Rectal smooth muscle tissue (tissue), 1 donor: ENCODE results near the gene BICDL1.

Experiments
- H3K27ac ChIP-seq: one replicate; pipeline ENCODE4 v1.7.0; 2013; ENCODE audit warnings: low read depth, low read length, inconsistent platforms
- H3K27me3 ChIP-seq: one replicate; pipeline ENCODE4 v1.7.0; 2013; ENCODE audit warnings: low read length; ENCODE audit not compliant: control insufficient read depth, insufficient read depth
- H3K36me3 ChIP-seq: one replicate; pipeline ENCODE4 v1.7.0; 2013; ENCODE audit warnings: low read length; ENCODE audit not compliant: control insufficient read depth, insufficient read depth
- H3K4me1 ChIP-seq: one replicate; pipeline ENCODE4 v1.7.0; 2013; ENCODE audit warnings: low read length; ENCODE audit not compliant: control insufficient read depth, insufficient read depth
- H3K4me3 ChIP-seq: one replicate; pipeline ENCODE4 v1.7.0; 2013; ENCODE audit warnings: low read length
- H3K9ac ChIP-seq: one replicate; pipeline ENCODE4 v1.7.0; 2013; ENCODE audit warnings: low read length

BICDL1 gene

GRCh38 chr12:120062976-120063579 lies 74.0 kb downstream of the BICDL1 start:
- Histone ChIP-seq H3K27ac (no peak overlapping the region), H3K27me3 (no peaks in the 10 kb centered on the region), H3K36me3 (no peaks in the 10 kb centered on the region), H3K4me3 (no peak overlapping the region), H3K9ac (no peak overlapping the region), H3K4me1 (no peaks in the 10 kb centered on the region)

GRCh38 chr12:120064054-120064940 lies 75.3 kb downstream of the BICDL1 start:
- Histone ChIP-seq H3K27me3 (no peaks in the 10 kb centered on the region), H3K36me3 (no peaks in the 10 kb centered on the region), H3K4me3 (no peak overlapping the region), H3K9ac (no peak overlapping the region), H3K27ac (no peak overlapping the region), H3K4me1 (no peaks in the 10 kb centered on the region)

- H3K9ac ChIP-seq: no peak overlapping the region
- no peaks in the 10 kb centered on the region for H3K4me1 ChIP-seq
- H3K27me3 ChIP-seq: no peaks in the 10 kb centered on the region
- no peak overlapping the region for H3K4me3 ChIP-seq
- no peak overlapping the region for H3K27ac ChIP-seq
- H3K36me3 ChIP-seq: no peaks in the 10 kb centered on the region
Measured at GRCh38 chr12:120065472-120065871, 76.4 kb downstream of the BICDL1 start.

- H3K27me3 ChIP-seq: no peaks in the 10 kb centered on the region
- no peaks in the 10 kb centered on the region for H3K36me3 ChIP-seq
- H3K4me3 ChIP-seq: no peak overlapping the region
- no peaks in the 10 kb centered on the region for H3K4me1 ChIP-seq
- no peak overlapping the region for H3K9ac ChIP-seq
- H3K27ac ChIP-seq: no peak overlapping the region
Measured at GRCh38 chr12:120066341-120066740, 77.3 kb downstream of the BICDL1 start.

- Histone ChIP-seq H3K27ac (no peak overlapping the region), H3K36me3 (no peaks in the 10 kb centered on the region), H3K27me3 (no peaks in the 10 kb centered on the region), H3K4me3 (no peak overlapping the region), H3K4me1 (no peaks in the 10 kb centered on the region), H3K9ac (no peak overlapping the region)
Measured at GRCh38 chr12:120067084-120067869, 78.2 kb downstream of the BICDL1 start.

- no peaks in the 10 kb centered on the region for H3K4me1 ChIP-seq
- no peak overlapping the region for H3K27ac ChIP-seq
- H3K27me3 ChIP-seq: no peaks in the 10 kb centered on the region
- H3K4me3 ChIP-seq: no peak overlapping the region
- no peaks in the 10 kb centered on the region for H3K36me3 ChIP-seq
- no peak overlapping the region for H3K9ac ChIP-seq
Measured at GRCh38 chr12:120067901-120068300, 78.9 kb downstream of the BICDL1 start.

- no peak overlapping the region for H3K9ac ChIP-seq
- H3K36me3 ChIP-seq: no peaks in the 10 kb centered on the region
- H3K27ac ChIP-seq: no peak overlapping the region
- no peaks in the 10 kb centered on the region for H3K4me1 ChIP-seq
- no peaks in the 10 kb centered on the region for H3K27me3 ChIP-seq
- no peak overlapping the region for H3K4me3 ChIP-seq
Measured at GRCh38 chr12:120069278-120069677, 80.2 kb downstream of the BICDL1 start.

GRCh38 chr12:120071493-120072020 lies 82.5 kb downstream of the BICDL1 start:
- Histone ChIP-seq H3K4me3 (no peak overlapping the region), H3K27ac (no peak overlapping the region), H3K9ac (no peak overlapping the region), H3K27me3 (no peaks in the 10 kb centered on the region), H3K4me1 (no peaks in the 10 kb centered on the region), H3K36me3 (no peaks in the 10 kb centered on the region)

GRCh38 chr12:120072472-120073249 lies 83.6 kb downstream of the BICDL1 start:
- Histone ChIP-seq H3K27ac (no peak overlapping the region), H3K4me1 (no peaks in the 10 kb centered on the region), H3K27me3 (no peaks in the 10 kb centered on the region), H3K36me3 (no peaks in the 10 kb centered on the region), H3K9ac (no peak overlapping the region), H3K4me3 (no peak overlapping the region)

- H3K36me3 ChIP-seq: no peaks in the 10 kb centered on the region
- no peaks in the 10 kb centered on the region for H3K4me1 ChIP-seq
- no peaks in the 10 kb centered on the region for H3K27me3 ChIP-seq
- H3K9ac ChIP-seq: no peak overlapping the region
- H3K4me3 ChIP-seq: no peak overlapping the region
- H3K27ac ChIP-seq: no peak overlapping the region
Measured at GRCh38 chr12:120075034-120075616, 86.1 kb downstream of the BICDL1 start.

GRCh38 chr12:120076651-120077050 lies 87.6 kb downstream of the BICDL1 start:
- H3K4me1 ChIP-seq: no peaks in the 10 kb centered on the region
- no peak overlapping the region for H3K9ac ChIP-seq
- H3K27ac ChIP-seq: no peak overlapping the region
- no peaks in the 10 kb centered on the region for H3K36me3 ChIP-seq
- no peaks in the 10 kb centered on the region for H3K27me3 ChIP-seq
- H3K4me3 ChIP-seq: no peak overlapping the region
